H9 (cell line): Measurements from ENCODE around the gene CALR3. TPM values are rescaled to one million over a fixed set of nuclear protein-coding genes. Genes with fewer than 3 reads are reported as not detected.

ENCODE experiments used
- DNase-seq: peaks from one replicate; pipeline ENCODE4 v3.0.0-alpha.2; 2017
- H2AFZ ChIP-seq: one replicate; pipeline ENCODE4 v1.6.1; 2013; ENCODE audit warnings: mild to moderate bottlenecking, low read length, control low read depth, moderate library complexity
- H2AK5ac ChIP-seq: 2 replicates; pipeline ENCODE4 v1.6.1; 2013; ENCODE audit warnings: low read length, control low read depth, mixed read lengths; ENCODE audit not compliant: insufficient read length
- H2BK120ac ChIP-seq: one replicate; pipeline ENCODE4 v1.6.1; 2013; ENCODE audit warnings: low read depth, mild to moderate bottlenecking, low read length, control low read depth, inconsistent platforms; ENCODE audit not compliant: poor library complexity, severe bottlenecking
- H2BK12ac ChIP-seq: 2 replicates; pipeline ENCODE4 v1.6.1; 2013; ENCODE audit warnings: low read length, control low read depth, mixed read lengths, low read depth; ENCODE audit not compliant: insufficient read length
- H2BK15ac ChIP-seq: 2 replicates; pipeline ENCODE4 v1.6.1; 2013; ENCODE audit warnings: low read depth, low read length, control low read depth
- H2BK20ac ChIP-seq: one replicate; pipeline ENCODE4 v1.6.1; 2013; ENCODE audit warnings: low read depth, mild to moderate bottlenecking, low read length, control low read depth, inconsistent platforms; ENCODE audit not compliant: poor library complexity, severe bottlenecking
- H2BK5ac ChIP-seq: 2 replicates; pipeline ENCODE4 v1.6.1; 2013; ENCODE audit warnings: low read length, control low read depth, mixed read lengths; ENCODE audit not compliant: insufficient read length
- H3K14ac ChIP-seq: 2 replicates; pipeline ENCODE4 v1.6.1; 2013; ENCODE audit warnings: low read length, control low read depth; ENCODE audit not compliant: insufficient read depth
- H3K18ac ChIP-seq: 2 replicates; pipeline ENCODE4 v1.6.1; 2013; ENCODE audit warnings: low read depth, mild to moderate bottlenecking, mixed read lengths, low read length, control low read depth; ENCODE audit not compliant: insufficient read length
- H3K23ac ChIP-seq: 2 replicates; pipeline ENCODE4 v1.6.1; 2013; ENCODE audit warnings: low read length, control low read depth, mixed read lengths, low read depth; ENCODE audit not compliant: insufficient read length
- H3K23me2 ChIP-seq: 2 replicates; pipeline ENCODE4 v1.6.1; 2013; ENCODE audit warnings: low read depth, mild to moderate bottlenecking, mixed read lengths, low read length, control low read depth; ENCODE audit not compliant: insufficient read length, poor library complexity, severe bottlenecking
- H3K27ac ChIP-seq: 2 replicates; pipeline ENCODE4 v1.5.1; 2013; ENCODE audit warnings: low read length, control low read depth, mixed read lengths, low read depth; ENCODE audit not compliant: insufficient read length
- H3K27me3 ChIP-seq: 2 replicates; pipeline ENCODE4 v1.6.1; 2013; ENCODE audit warnings: low read length, control low read depth, inconsistent platforms; ENCODE audit not compliant: insufficient read depth
- H3K4ac ChIP-seq: 2 replicates; pipeline ENCODE4 v1.6.1; 2013; ENCODE audit warnings: low read depth, mild to moderate bottlenecking, control low read depth, inconsistent platforms, low read length, moderate library complexity
- H3K4me1 ChIP-seq: 2 replicates; pipeline ENCODE4 v1.6.1; 2013; ENCODE audit warnings: low read length, control low read depth, inconsistent platforms; ENCODE audit not compliant: insufficient read depth
- H3K4me2 ChIP-seq: 2 replicates; pipeline ENCODE4 v1.6.1; 2013; ENCODE audit warnings: low read length, control low read depth, mixed read lengths; ENCODE audit not compliant: insufficient read length, insufficient read depth
- H3K56ac ChIP-seq: 2 replicates; pipeline ENCODE4 v1.6.1; 2013; ENCODE audit warnings: low read depth, mild to moderate bottlenecking, mixed read lengths, low read length, control low read depth; ENCODE audit not compliant: insufficient read length
- H3K79me1 ChIP-seq: 2 replicates; pipeline ENCODE4 v1.6.1; 2013; ENCODE audit warnings: low read depth, mild to moderate bottlenecking, moderate library complexity, low read length, control low read depth, inconsistent platforms; ENCODE audit not compliant: insufficient read depth, poor library complexity, severe bottlenecking
- H3K79me2 ChIP-seq: 2 replicates; pipeline ENCODE4 v1.6.1; 2013; ENCODE audit warnings: low read length, control low read depth, inconsistent platforms; ENCODE audit not compliant: insufficient read depth
- H3K9ac ChIP-seq: 2 replicates; pipeline ENCODE4 v1.6.1; 2013; ENCODE audit warnings: low read length, control low read depth, mixed read lengths; ENCODE audit not compliant: insufficient read length; ENCODE audit errors: extremely low read depth
- H3K9me3 ChIP-seq: one replicate; pipeline ENCODE4 v1.6.1; 2013; ENCODE audit warnings: low read depth, low read length, inconsistent platforms; ENCODE audit not compliant: control insufficient read depth
- H3T11ph ChIP-seq: one replicate; pipeline ENCODE4 v1.6.1; 2013; ENCODE audit warnings: mild to moderate bottlenecking, low read length, control low read depth, inconsistent platforms
- H4K20me1 ChIP-seq: one replicate; pipeline ENCODE4 v1.6.1; 2013; ENCODE audit not compliant: control insufficient read depth, insufficient read length, insufficient read depth
- H4K5ac ChIP-seq: 2 replicates; pipeline ENCODE4 v1.6.1; 2013; ENCODE audit warnings: low read depth, mild to moderate bottlenecking, mixed read lengths, low read length, control low read depth; ENCODE audit not compliant: insufficient read length
- H4K8ac ChIP-seq: replicated peaks from 2 replicates; pipeline ENCODE4 v1.6.1; 2013; ENCODE audit warnings: low read length, control low read depth, mixed read lengths, low read depth; ENCODE audit not compliant: insufficient read length
- H4K91ac ChIP-seq: 2 replicates; pipeline ENCODE4 v1.6.1; 2013; ENCODE audit warnings: low read depth, mild to moderate bottlenecking, moderate library complexity, mixed read lengths, low read length, control low read depth; ENCODE audit not compliant: insufficient read length
- H3K27ac Mint-ChIP-seq, 3 experiments: 2 replicates in 2 of 3; 3 replicates in 1 of 3; pipeline ENCODE4 v1.8.0; 2020 to 2021; ENCODE audit warnings: mixed read lengths in 3 of 3, mild to moderate bottlenecking in 1 of 3, moderate library complexity in 1 of 3
- H3K27me3 Mint-ChIP-seq: 2 replicates; pipeline ENCODE4 v1.8.0; 2021; ENCODE audit warnings: low read depth, mild to moderate bottlenecking, moderate library complexity, mixed read lengths
- H3K36me3 Mint-ChIP-seq, 3 experiments: 2 replicates in 2 of 3; 3 replicates in 1 of 3; pipeline ENCODE4 v1.8.0; 2020 to 2021; ENCODE audit warnings: low read depth in 3 of 3, mixed read lengths in 3 of 3; ENCODE audit not compliant: insufficient read depth in 1 of 3
- H3K4me1 Mint-ChIP-seq, 2 experiments: 2 replicates each; pipeline ENCODE4 v1.8.0; 2020; ENCODE audit warnings: mixed read lengths in 2 of 2
- H3K4me3 Mint-ChIP-seq, 2 experiments: 2 replicates in 1 of 2; 3 replicates in 1 of 2; pipeline ENCODE4 v1.8.0; 2020 to 2021; ENCODE audit warnings: mild to moderate bottlenecking in 2 of 2, mixed read lengths in 2 of 2, moderate library complexity in 1 of 2
- H3K9me3 Mint-ChIP-seq, 2 experiments: 2 replicates in 1 of 2; 3 replicates in 1 of 2; pipeline ENCODE4 v1.8.0; 2020; ENCODE audit warnings: mild to moderate bottlenecking in 2 of 2, mixed read lengths in 2 of 2, moderate library complexity in 1 of 2
- CTCF ChIP-seq: fragments of 200-600 bp; sonication (generic); conservative IDR thresholded peaks from 3 replicates; pipeline ENCODE4 v1.8.0; 2021; ENCODE audit warnings: antibody characterized with exemption, mild to moderate bottlenecking
- WGBS: extraction: QIAGEN DNeasy Blood & Tissue Kit; methylation state at CpG from one replicate; pipeline ENCODE4 v1.1.7; 2013; ENCODE audit warnings: missing lambda C conversion rate, low lambda C conversion rate, mixed read lengths; ENCODE audit not compliant: insufficient read length; ENCODE audit errors: extremely low coverage; 5-methylcytosine and 5-hydroxymethylcytosine counted together
- total RNA-seq: library from RNA; stranded (reverse); gene quantifications from 2 replicates; pipeline ENCODE4 v1.2.1, GENCODE V29; 2021

Gene CALR3
- total RNA-seq, 1 experiment from 2014 or later: 0.44 TPM

- Histone ChIP-seq H4K91ac (no peak overlapping the region), H3K56ac (no peak overlapping the region), H2BK120ac (no peak overlapping the region), H3K79me2 (no peaks in the 10 kb centered on the region), H3K4me2 (no peak overlapping the region), H3K18ac (no peak overlapping the region), H4K5ac (no peak overlapping the region), H3K23ac (no peak overlapping the region), H3T11ph (no peak overlapping the region), H2BK5ac (no peak overlapping the region), H2AFZ (no peak overlapping the region), H4K20me1 (no peaks in the 10 kb centered on the region), H2AK5ac (no peak overlapping the region), H3K79me1 (no peaks in the 10 kb centered on the region), H3K4ac (no peak overlapping the region), H2BK12ac (no peak overlapping the region), H3K9ac (no peak overlapping the region), H3K14ac (no peak overlapping the region), H3K27me3 (no peaks in the 10 kb centered on the region), H2BK20ac (no peak overlapping the region), H3K23me2 (no peaks in the 10 kb centered on the region), H3K27ac (no peak overlapping the region), H3K4me1 (no peaks in the 10 kb centered on the region), H4K8ac (no peak overlapping the region), H2BK15ac (no peak overlapping the region), H3K9me3 (no peaks in the 10 kb centered on the region)
- no CpG with 5 or more reads among the region's 6 CpGs for WGBS
- H3K4me1 Mint-ChIP-seq: peaks cover 2 to 4% of the 10 kb centered on the region in 2 experiments; a peak in 3 of 4 replicates
- no peaks in the 10 kb centered on the region for H3K27me3 Mint-ChIP-seq
- DNase-seq: no peak
- no peak for TF ChIP-seq CTCF
- H3K4me3 Mint-ChIP-seq: no peak overlapping the region
- no peak overlapping the region for H3K27ac Mint-ChIP-seq
- peaks cover 19 to 64% (median 56%) of the 10 kb centered on the region in 3 experiments; a peak in 6 of 7 replicates for H3K36me3 Mint-ChIP-seq
- no peaks in the 10 kb centered on the region for H3K9me3 Mint-ChIP-seq
These were observed 59.1 kb downstream of the CALR3 start for GRCh38 chr19:16436780-16437332.
